GM12878 (cell line): ENCODE results near the gene CNNM2.

Experiments used
- CBFB ChIP-seq: IDR thresholded peaks from 2 replicates; pipeline ENCODE4 v1.6.1; 2016; ENCODE audit warnings: antibody characterized with exemption, low read depth
- CHD1 ChIP-seq: IDR thresholded peaks from 2 replicates; pipeline ENCODE4 v1.6.1; 2012; ENCODE audit warnings: low read depth, low read length, improper control_type of control experiment
- CTCF ChIP-seq, 3 experiments: IDR thresholded peaks in 2 of 3; conservative IDR thresholded peaks in 1 of 3; 2 replicates each; pipeline ENCODE4 v1.5.1; 2011; ENCODE audit warnings: low read depth in 3 of 3, low read length in 3 of 3, mild to moderate bottlenecking in 3 of 3, control low read depth in 2 of 3, moderate library complexity in 2 of 3, inconsistent platforms in 1 of 3, mixed read lengths in 1 of 3; ENCODE audit not compliant: control insufficient read depth in 2 of 3, insufficient read depth in 1 of 3; ENCODE audit errors: extremely low read depth in 1 of 3
- E2F8 ChIP-seq: fragments of 450-650 bp; IDR thresholded peaks from 2 replicates; pipeline ENCODE4 v1.6.1; 2018; ENCODE audit warnings: mild to moderate bottlenecking, low read depth, moderate library complexity; ENCODE audit not compliant: partially characterized antibody
- GABPA ChIP-seq: IDR thresholded peaks from 2 replicates; pipeline ENCODE4 v1.6.1; 2014; ENCODE audit warnings: antibody characterized with exemption, low read depth, mild to moderate bottlenecking, inconsistent platforms
- IRF5 ChIP-seq: fragments of 450-650 bp; IDR thresholded peaks from 2 replicates; pipeline ENCODE4 v1.6.1; 2017; ENCODE audit warnings: borderline replicate concordance
- POLR2A ChIP-seq: IDR thresholded peaks from 2 replicates; pipeline ENCODE4 v1.6.1; 2011; ENCODE audit warnings: low read depth, mild to moderate bottlenecking, low read length
- POLR2AphosphoS2 ChIP-seq: IDR thresholded peaks from 2 replicates; pipeline ENCODE4 v1.6.1; 2011; ENCODE audit warnings: low read depth, mild to moderate bottlenecking, low read length, improper control_type of control experiment, moderate library complexity
- POLR2AphosphoS5 ChIP-seq: IDR thresholded peaks from 2 replicates; pipeline ENCODE4 v1.6.1; 2011; ENCODE audit warnings: mild to moderate bottlenecking, low read length, inconsistent platforms
- RAD21 ChIP-seq: IDR thresholded peaks from 2 replicates; pipeline ENCODE4 v1.6.1; 2011; ENCODE audit warnings: mild to moderate bottlenecking, low read depth, low read length, moderate library complexity; ENCODE audit not compliant: insufficient read depth
- SMC3 ChIP-seq: IDR thresholded peaks from 2 replicates; pipeline ENCODE4 v1.6.1; 2011; ENCODE audit warnings: low read length, improper control_type of control experiment, borderline replicate concordance
- SPI1 ChIP-seq: IDR thresholded peaks from 2 replicates; pipeline ENCODE4 v1.6.1; 2011; ENCODE audit warnings: low read depth, mild to moderate bottlenecking, low read length, moderate library complexity, borderline replicate concordance; ENCODE audit not compliant: insufficient read depth
- TCF12 ChIP-seq: IDR thresholded peaks from 2 replicates; pipeline ENCODE4 v1.6.1; 2011; ENCODE audit warnings: low read depth, mild to moderate bottlenecking, low read length
- YY1 ChIP-seq: IDR thresholded peaks from 2 replicates; pipeline ENCODE4 v1.6.1; 2011; ENCODE audit warnings: low read depth, mild to moderate bottlenecking, low read length

- TF ChIP-seq SPI1 (no peak), POLR2AphosphoS2 (no peak), CBFB (no peak), POLR2A (no peak), GABPA (no peak), CTCF (IDR thresholded peaks at IDR 0.05 in 2 of 3, conservative IDR thresholded peaks at IDR 0.05 in 1 of 3; ENCODE audit: control insufficient read depth in 2 of 3, extremely low read depth in 1 of 3, insufficient read depth in 1 of 3, low read depth in 3 of 3, low read length in 3 of 3) (no peak), POLR2AphosphoS5 (no peak), YY1 (no peak), SMC3 (no peak), TCF12 (no peak), E2F8 (no peak), CHD1 (no peak), IRF5 (no peak), RAD21 (no peak)
Measured at GRCh38 chr10:103054621-103055020, 136.5 kb downstream of the CNNM2 start.
